K562 (cell line): ENCODE results near the gene STMN3. TPM values are rescaled to one million over a fixed set of nuclear protein-coding genes. Genes with fewer than 3 reads are reported as not detected.

Experiments
- NCOR1 ChIP-seq: fragments of 450-650 bp; IDR thresholded peaks from 2 replicates; pipeline ENCODE4 v1.6.1; 2016; ENCODE audit warnings: mild to moderate bottlenecking, moderate library complexity
- SREBF1 ChIP-seq: fragments of 150-350 bp; IDR thresholded peaks from 2 replicates; pipeline ENCODE4 v1.6.1; 2014; ENCODE audit warnings: antibody characterized with exemption, low read depth, low read length, borderline replicate concordance
- ZNF217 ChIP-seq: sonication (generic); formaldehyde crosslinking; IDR thresholded peaks from 2 replicates; pipeline ENCODE4 v1.8.0; 2022; ENCODE audit warnings: mild to moderate bottlenecking, missing genetic modification reagents
- ZNF282 ChIP-seq: sonication (generic); formaldehyde crosslinking; IDR thresholded peaks from 2 replicates; pipeline ENCODE4 v1.8.1; 2023; ENCODE audit warnings: missing genetic modification reagents
- polyA plus RNA-seq, 8 experiments: library from polyadenylated mRNA; depleted of rRNA in 4 of 8; stranded (reverse) in 5 of 8; unstranded in 3 of 8; fragments of >200 nt; fragmentation: Nextera tagmentation in 2 of 8; fragmentation: Illumina TruSeq in 1 of 8; extraction: Ambion mirVana in 2 of 8; extraction: Trizol in 1 of 8; gene quantifications; 2 replicates each; pipeline versions ENCODE4 v1.2.1 to v1.2.3, GENCODE V29; 2011 to 2014; ENCODE audit warnings: inconsistent platforms in 1 of 8, missing spikeins in 1 of 8
- total RNA-seq, 7 experiments: library from RNA; depleted of rRNA in 6 of 7; stranded (reverse); fragments of >200 nt in 6 of 7; fragmentation: Illumina TruSeq in 2 of 7; extraction: Trizol in 2 of 7; gene quantifications; 2 replicates each; pipeline versions ENCODE4 v1.2.1 to v1.2.3, GENCODE V29; 2011 to 2021; ENCODE audit warnings: low replicate concordance in 1 of 7
- TF ChIP-seq, protein P1 (sequence below): IDR thresholded peaks from 2 replicates; pipeline ENCODE4 v1.6.1; 2016; ENCODE audit warnings: missing genetic modification characterization, missing compliant biosample characterization
- TF ChIP-seq, protein P2 (sequence below), 2 experiments: fragments of 200-800 bp in 1 of 2; sonication (Bioruptor generic) in 1 of 2; sonication (generic) in 1 of 2; formaldehyde crosslinking in 1 of 2; IDR thresholded peaks in 1 of 2; conservative IDR thresholded peaks in 1 of 2; 2 replicates each; pipeline versions ENCODE4 v1.5.0 to v1.6.1; 2016 to 2020; ENCODE audit warnings: missing compliant biosample characterization in 1 of 2, missing genetic modification characterization in 1 of 2, missing genetic modification reagents in 1 of 2
- TF ChIP-seq, protein P3 (sequence below): fragments of 250-450 bp; sonication (Bioruptor Pico); IDR thresholded peaks from 2 replicates; pipeline ENCODE4 v1.5.0; 2021; ENCODE audit warnings: mild to moderate bottlenecking, moderate library complexity

STMN3 gene
- total and polyA plus RNA-seq, 9 of the 15 experiments (the other 6 are each of a cell fraction or from before 2014, with no cell fraction given) = 0.70 to 65.6 (median 29.4) TPM

DNA sequence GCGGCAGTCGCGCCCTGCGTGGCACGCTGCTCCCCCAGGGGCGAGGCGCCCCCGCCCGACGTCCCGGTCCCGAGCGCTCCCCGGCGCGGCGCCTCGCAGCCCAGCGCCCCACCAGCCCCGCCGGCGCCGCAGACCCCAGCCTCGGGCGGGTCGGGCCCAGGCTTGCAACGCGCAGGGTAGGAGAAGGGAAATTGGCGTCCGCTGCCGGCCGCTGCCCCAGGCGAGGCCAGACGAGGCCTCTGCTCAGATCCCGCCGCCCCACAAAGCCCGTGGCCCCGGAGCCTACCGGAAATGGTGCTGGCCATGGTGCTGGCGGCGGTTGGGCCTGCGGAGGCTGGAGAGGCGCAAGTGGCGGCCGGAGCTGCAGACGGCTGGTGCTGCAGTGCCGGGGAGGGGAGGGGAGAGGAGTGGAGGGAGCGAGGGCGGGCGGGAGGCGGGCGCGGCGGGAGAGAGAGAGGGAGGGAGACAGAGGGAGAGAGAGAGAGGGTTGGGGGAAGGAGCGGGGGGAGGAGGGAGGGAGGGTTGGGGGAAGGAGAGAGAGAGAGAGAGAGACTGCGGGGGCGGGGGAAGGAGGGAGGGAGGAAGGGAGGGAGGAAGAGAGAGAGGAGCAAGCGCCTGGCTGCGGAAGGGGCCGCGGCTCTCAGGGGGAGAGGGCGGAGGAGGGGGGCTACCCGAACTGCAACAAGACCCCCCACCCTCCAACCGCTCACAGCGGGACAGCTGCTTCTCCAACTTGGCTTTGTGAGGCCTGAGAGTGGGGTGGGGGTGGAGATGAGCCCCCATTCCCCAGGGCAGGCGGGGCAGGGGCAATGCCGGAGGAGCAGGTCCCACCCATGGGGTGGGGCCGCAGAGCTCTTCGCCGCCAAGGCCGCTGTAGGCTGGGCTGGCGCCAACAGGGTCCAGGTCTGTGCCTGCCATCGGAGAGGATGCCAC is at the start of gene STMN3 (continued):
- TF ChIP-seq, protein P1, sequence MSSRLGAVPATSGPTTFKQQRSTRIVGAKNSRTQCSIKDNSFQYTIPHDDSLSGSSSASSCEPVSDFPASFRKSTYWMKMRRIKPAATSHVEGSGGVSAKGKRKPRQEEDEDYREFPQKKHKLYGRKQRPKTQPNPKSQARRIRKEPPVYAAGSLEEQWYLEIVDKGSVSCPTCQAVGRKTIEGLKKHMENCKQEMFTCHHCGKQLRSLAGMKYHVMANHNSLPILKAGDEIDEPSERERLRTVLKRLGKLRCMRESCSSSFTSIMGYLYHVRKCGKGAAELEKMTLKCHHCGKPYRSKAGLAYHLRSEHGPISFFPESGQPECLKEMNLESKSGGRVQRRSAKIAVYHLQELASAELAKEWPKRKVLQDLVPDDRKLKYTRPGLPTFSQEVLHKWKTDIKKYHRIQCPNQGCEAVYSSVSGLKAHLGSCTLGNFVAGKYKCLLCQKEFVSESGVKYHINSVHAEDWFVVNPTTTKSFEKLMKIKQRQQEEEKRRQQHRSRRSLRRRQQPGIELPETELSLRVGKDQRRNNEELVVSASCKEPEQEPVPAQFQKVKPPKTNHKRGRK (tag) = no peak
- TF ChIP-seq, protein P2, sequence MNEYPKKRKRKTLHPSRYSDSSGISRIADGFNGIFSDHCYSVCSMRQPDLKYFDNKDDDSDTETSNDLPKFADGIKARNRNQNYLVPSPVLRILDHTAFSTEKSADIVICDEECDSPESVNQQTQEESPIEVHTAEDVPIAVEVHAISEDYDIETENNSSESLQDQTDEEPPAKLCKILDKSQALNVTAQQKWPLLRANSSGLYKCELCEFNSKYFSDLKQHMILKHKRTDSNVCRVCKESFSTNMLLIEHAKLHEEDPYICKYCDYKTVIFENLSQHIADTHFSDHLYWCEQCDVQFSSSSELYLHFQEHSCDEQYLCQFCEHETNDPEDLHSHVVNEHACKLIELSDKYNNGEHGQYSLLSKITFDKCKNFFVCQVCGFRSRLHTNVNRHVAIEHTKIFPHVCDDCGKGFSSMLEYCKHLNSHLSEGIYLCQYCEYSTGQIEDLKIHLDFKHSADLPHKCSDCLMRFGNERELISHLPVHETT (CRISPR knock-in tag; conservative IDR thresholded peaks at IDR 0.05 in 1 of 2, IDR thresholded peaks at IDR 0.05 in 1 of 2) = peak; percentile 85 to 87; a peak in 2 of 4 replicates
- TF ChIP-seq, protein P3, sequence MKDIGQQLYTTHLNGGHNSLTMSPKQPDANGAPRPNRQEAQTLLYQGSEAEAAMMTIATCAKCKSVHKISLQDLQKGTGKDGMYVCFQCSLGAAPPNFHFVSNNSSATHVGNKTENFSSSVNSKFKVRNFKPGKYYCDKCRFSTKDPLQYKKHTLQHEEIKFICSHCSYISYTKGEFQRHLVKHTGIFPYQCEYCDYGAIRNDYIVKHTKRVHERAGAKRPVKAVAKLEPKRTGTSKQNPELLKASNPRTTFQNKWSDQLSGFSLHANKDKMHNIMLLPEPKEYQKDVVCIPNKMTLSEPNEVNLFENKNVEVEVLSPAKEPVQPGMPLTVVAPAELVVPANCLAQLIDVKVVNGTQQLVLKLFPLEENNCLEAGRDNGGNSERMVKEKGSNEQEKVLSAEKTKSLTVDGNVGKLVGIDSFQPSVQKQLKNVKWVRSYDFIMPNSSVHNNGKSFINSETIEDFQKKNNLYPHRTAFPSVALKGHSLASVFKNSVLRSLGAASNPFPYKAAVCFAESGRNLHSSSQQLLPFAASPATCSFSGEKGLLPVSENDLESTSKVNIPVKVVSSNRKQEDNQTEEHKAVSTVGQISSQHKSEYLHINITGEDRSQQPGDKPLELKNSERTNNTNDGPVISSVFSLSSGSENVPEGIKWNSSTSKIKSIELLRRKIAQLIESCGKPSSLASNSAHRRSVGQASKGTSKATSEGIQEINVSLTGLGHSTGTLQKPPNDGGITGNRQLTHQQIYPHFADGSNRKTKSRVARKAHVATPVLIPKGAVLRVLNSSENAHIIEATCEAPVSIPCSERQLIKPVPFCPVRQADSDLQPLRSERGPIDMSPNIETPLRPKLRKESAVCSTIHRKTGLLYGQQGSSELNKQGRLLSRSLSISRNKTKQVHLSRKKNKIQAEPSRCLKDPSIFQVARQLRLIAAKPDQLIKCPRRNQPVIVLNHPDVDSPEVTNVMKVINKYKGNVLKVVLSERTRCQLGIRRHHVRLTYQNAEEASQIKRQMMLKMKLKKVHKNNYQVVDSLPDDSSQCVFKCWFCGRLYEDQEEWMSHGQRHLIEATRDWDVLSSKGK (CRISPR knock-in tag) = no peak
- TF ChIP-seq SREBF1 (no peak), ZNF282 (CRISPR knock-in tag) (no peak), ZNF217 (CRISPR knock-in tag) (no peak), NCOR1 (no peak)
